Neuron (in vitro differentiated cells): ENCODE results near the gene PLEKHA8.

Experiments used
- H2AFZ ChIP-seq: one replicate; pipeline ENCODE4 v1.6.1; 2013; ENCODE audit warnings: low read depth, mild to moderate bottlenecking, inconsistent platforms, low read length, moderate library complexity
- H3K27me3 ChIP-seq: one replicate; pipeline ENCODE4 v1.6.1; 2013; ENCODE audit warnings: low read length; ENCODE audit not compliant: insufficient read depth
- H3K36me3 ChIP-seq: one replicate; pipeline ENCODE4 v1.6.1; 2013; ENCODE audit warnings: low read length; ENCODE audit not compliant: insufficient read depth
- H3K4me1 ChIP-seq: one replicate; pipeline ENCODE4 v1.6.1; 2013; ENCODE audit warnings: low read length; ENCODE audit not compliant: insufficient read depth
- H3K4me3 ChIP-seq: 2 replicates; pipeline ENCODE4 v1.5.1; 2013; ENCODE audit warnings: mild to moderate bottlenecking, low read length, moderate library complexity
- H3K9me3 ChIP-seq: one replicate; pipeline ENCODE4 v1.6.1; 2013; ENCODE audit warnings: low read length

PLEKHA8 gene

GRCh38 chr7:30150711-30151110 is 122.5 kb downstream of the PLEKHA8 start:
- H2AFZ ChIP-seq, result no peak overlapping the region
- H3K4me1 ChIP-seq, result no peaks in the 10 kb centered on the region
- no peaks in the 10 kb centered on the region for H3K27me3 ChIP-seq
- peaks cover 17% of the 10 kb centered on the region for H3K36me3 ChIP-seq
- no peak overlapping the region for H3K4me3 ChIP-seq
- no peaks in the 10 kb centered on the region for H3K9me3 ChIP-seq

- H3K9me3 ChIP-seq, result no peaks in the 10 kb centered on the region
- no peak overlapping the region for H2AFZ ChIP-seq
- H3K27me3 ChIP-seq, result no peaks in the 10 kb centered on the region
- no peak overlapping the region for H3K4me3 ChIP-seq
- peaks cover 7% of the 10 kb centered on the region for H3K4me1 ChIP-seq
- peaks cover 19% of the 10 kb centered on the region for H3K36me3 ChIP-seq
Observed at GRCh38 chr7:30154111-30154587, 125.9 kb downstream of the PLEKHA8 start.

- Histone ChIP-seq H3K4me1 (peaks cover 12% of the 10 kb centered on the region), H3K36me3 (peaks cover 20% of the 10 kb centered on the region), H3K9me3 (no peaks in the 10 kb centered on the region), H3K27me3 (no peaks in the 10 kb centered on the region), H2AFZ (no peak overlapping the region), H3K4me3 (no peak overlapping the region)
Observed at GRCh38 chr7:30155481-30155880, 127.3 kb downstream of the PLEKHA8 start.

- H3K4me1 ChIP-seq, result peaks cover 23% of the 10 kb centered on the region
- no peak overlapping the region for H2AFZ ChIP-seq
- no peaks in the 10 kb centered on the region for H3K27me3 ChIP-seq
- peaks cover 14% of the 10 kb centered on the region for H3K36me3 ChIP-seq
- no peak overlapping the region for H3K4me3 ChIP-seq
- H3K9me3 ChIP-seq, result no peaks in the 10 kb centered on the region
Observed at GRCh38 chr7:30157204-30157603, 129.0 kb downstream of the PLEKHA8 start.

- peaks cover 42% of the 10 kb centered on the region for H3K4me1 ChIP-seq
- no peaks in the 10 kb centered on the region for H3K27me3 ChIP-seq
- no peak overlapping the region for H2AFZ ChIP-seq
- H3K4me3 ChIP-seq, result no peak overlapping the region
- H3K36me3 ChIP-seq, result peaks cover 11% of the 10 kb centered on the region
- H3K9me3 ChIP-seq, result no peaks in the 10 kb centered on the region
Observed at GRCh38 chr7:30159163-30159562, 131.0 kb downstream of the PLEKHA8 start.

GRCh38 chr7:30159698-30160143 is 131.5 kb downstream of the PLEKHA8 start:
- Histone ChIP-seq H3K27me3 (no peaks in the 10 kb centered on the region), H3K36me3 (peaks cover 6% of the 10 kb centered on the region), H3K4me1 (peaks cover 44% of the 10 kb centered on the region), H3K9me3 (no peaks in the 10 kb centered on the region), H2AFZ (no peak overlapping the region), H3K4me3 (no peak overlapping the region)

- H3K9me3 ChIP-seq, result no peaks in the 10 kb centered on the region
- H3K4me1 ChIP-seq, result peaks cover 44% of the 10 kb centered on the region
- H2AFZ ChIP-seq, result no peak overlapping the region
- no peaks in the 10 kb centered on the region for H3K27me3 ChIP-seq
- H3K4me3 ChIP-seq, result no peak overlapping the region
- peaks cover 3% of the 10 kb centered on the region for H3K36me3 ChIP-seq
Observed at GRCh38 chr7:30160329-30160728, 132.1 kb downstream of the PLEKHA8 start.

- no peak overlapping the region for H3K4me3 ChIP-seq
- H3K4me1 ChIP-seq, result peaks cover 55% of the 10 kb centered on the region
- H3K27me3 ChIP-seq, result no peaks in the 10 kb centered on the region
- peaks cover 3% of the 10 kb centered on the region for H3K36me3 ChIP-seq
- H2AFZ ChIP-seq, result no peak overlapping the region
- no peaks in the 10 kb centered on the region for H3K9me3 ChIP-seq
Observed at GRCh38 chr7:30162133-30162532, 133.9 kb downstream of the PLEKHA8 start.

GRCh38 chr7:30162622-30163124 is 134.5 kb downstream of the PLEKHA8 start:
- peaks cover 50% of the 10 kb centered on the region for H3K4me1 ChIP-seq
- no peaks in the 10 kb centered on the region for H3K27me3 ChIP-seq
- H3K4me3 ChIP-seq, result peak overlapping the region; percentile 8
- no peaks in the 10 kb centered on the region for H3K9me3 ChIP-seq
- H3K36me3 ChIP-seq, result peaks cover 3% of the 10 kb centered on the region
- H2AFZ ChIP-seq, result no peak overlapping the region

- Histone ChIP-seq H3K36me3 (peaks cover 3% of the 10 kb centered on the region), H3K4me3 (no peak overlapping the region)
Observed at GRCh38 chr7:30163231-30163894, 135.2 kb downstream of the PLEKHA8 start.

GRCh38 chr7:30164567-30164966 is 136.4 kb downstream of the PLEKHA8 start:
- Histone ChIP-seq H3K4me1 (peaks cover 64% of the 10 kb centered on the region), H3K9me3 (no peaks in the 10 kb centered on the region), H3K4me3 (no peak overlapping the region), H3K27me3 (no peaks in the 10 kb centered on the region), H2AFZ (no peak overlapping the region), H3K36me3 (no peaks in the 10 kb centered on the region)

More at GRCh38 chr7:30163231-30163894, 135.2 kb downstream of the PLEKHA8 start:
- no peaks in the 10 kb centered on the region for H3K9me3 ChIP-seq
- H3K4me1 ChIP-seq, result peaks cover 52% of the 10 kb centered on the region
- H3K27me3 ChIP-seq, result no peaks in the 10 kb centered on the region
- H2AFZ ChIP-seq, result no peak overlapping the region

GRCh38 chr7:30165590-30165989 is 137.4 kb downstream of the PLEKHA8 start:
- Histone ChIP-seq H3K4me3 (no peak overlapping the region), H3K9me3 (no peaks in the 10 kb centered on the region)

GRCh38 chr7:30166155-30166840 is 138.1 kb downstream of the PLEKHA8 start:
- peaks cover 61% of the 10 kb centered on the region for H3K4me1 ChIP-seq
- no peaks in the 10 kb centered on the region for H3K27me3 ChIP-seq
- H3K9me3 ChIP-seq, result no peaks in the 10 kb centered on the region
- no peaks in the 10 kb centered on the region for H3K36me3 ChIP-seq
- no peak overlapping the region for H3K4me3 ChIP-seq
- H2AFZ ChIP-seq, result no peak overlapping the region

More at GRCh38 chr7:30165590-30165989, 137.4 kb downstream of the PLEKHA8 start:
- Histone ChIP-seq H2AFZ (no peak overlapping the region), H3K27me3 (no peaks in the 10 kb centered on the region), H3K4me1 (peaks cover 63% of the 10 kb centered on the region), H3K36me3 (no peaks in the 10 kb centered on the region)
